Non-pigmented ciliary epithelial cell (primary cell): Measurements from ENCODE around the gene SMIM3.
"Not testable (repeated sequence)": the region's sequence is repeated elsewhere in the genome, so short reads cannot be mapped to it uniquely, and the experiment has no call there.

ENCODE experiments used
- DNase-seq: peaks from one replicate; pipeline ENCODE4 v3.0.0-alpha.2; 2010; ENCODE audit warnings: low read depth

Gene SMIM3

DNA sequence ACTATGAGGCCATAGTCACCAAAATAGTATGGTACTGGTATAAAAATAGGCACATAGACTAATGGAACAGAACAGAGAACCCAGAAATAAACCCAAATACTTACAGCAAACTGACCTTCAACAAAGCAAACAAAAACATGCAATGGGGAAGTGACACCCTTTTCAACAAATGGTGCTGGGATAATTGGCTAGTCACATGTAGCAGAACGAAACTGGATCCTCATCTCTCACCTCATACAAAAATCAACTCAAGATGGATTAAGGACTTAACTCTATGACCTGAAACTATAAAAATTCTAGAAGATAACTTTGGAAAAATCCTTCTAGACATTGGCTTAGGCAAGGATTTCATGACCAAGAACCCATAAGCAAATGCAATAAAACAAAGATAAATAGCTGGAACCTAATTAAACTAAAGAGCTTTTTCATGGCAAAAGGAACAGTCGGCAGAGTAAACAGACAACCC, 14.9 kb downstream of the SMIM3 start:
- DNase-seq = not testable (repeated sequence)

DNA sequence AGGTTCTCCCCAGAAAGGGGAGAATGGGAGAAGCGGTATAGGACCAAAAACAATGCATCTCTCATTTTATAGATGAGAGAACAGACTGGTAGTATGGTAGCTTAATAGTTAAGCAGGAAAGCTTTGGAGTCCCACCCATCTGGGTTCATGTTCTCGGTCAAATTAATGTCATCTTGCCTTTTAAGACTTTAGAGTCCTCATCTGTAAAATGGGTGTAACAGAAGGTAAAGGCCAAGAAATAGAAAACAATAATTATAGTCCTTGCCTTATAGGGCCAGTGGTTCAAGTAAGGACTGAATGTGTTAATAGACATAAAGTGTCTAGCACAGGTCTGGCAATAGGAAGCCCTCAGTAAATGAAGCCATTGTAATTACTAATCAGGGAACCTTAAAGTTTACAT, 16.4 kb downstream of the SMIM3 start:
- no peak for DNase-seq

DNA sequence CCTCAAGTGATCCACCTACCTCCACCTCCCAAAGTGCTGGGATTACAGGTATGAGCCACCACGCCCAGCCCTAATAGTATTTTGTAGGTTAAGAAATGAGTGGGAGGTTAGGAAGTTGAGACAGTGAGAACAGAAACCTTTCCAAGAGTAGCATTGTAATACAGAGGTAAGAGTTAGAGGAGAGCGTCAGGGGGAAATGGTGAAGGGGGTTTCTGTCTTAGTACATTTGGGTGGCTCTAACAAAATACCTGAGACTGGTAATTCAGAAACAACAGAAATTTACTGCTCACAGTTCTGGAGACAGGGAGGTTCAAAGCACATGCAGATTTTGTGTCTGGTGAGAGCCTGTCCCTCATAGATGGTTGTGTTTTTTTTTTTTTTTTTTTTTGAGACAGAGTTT, 18.8 kb downstream of the SMIM3 start:
- no peak for DNase-seq

DNA sequence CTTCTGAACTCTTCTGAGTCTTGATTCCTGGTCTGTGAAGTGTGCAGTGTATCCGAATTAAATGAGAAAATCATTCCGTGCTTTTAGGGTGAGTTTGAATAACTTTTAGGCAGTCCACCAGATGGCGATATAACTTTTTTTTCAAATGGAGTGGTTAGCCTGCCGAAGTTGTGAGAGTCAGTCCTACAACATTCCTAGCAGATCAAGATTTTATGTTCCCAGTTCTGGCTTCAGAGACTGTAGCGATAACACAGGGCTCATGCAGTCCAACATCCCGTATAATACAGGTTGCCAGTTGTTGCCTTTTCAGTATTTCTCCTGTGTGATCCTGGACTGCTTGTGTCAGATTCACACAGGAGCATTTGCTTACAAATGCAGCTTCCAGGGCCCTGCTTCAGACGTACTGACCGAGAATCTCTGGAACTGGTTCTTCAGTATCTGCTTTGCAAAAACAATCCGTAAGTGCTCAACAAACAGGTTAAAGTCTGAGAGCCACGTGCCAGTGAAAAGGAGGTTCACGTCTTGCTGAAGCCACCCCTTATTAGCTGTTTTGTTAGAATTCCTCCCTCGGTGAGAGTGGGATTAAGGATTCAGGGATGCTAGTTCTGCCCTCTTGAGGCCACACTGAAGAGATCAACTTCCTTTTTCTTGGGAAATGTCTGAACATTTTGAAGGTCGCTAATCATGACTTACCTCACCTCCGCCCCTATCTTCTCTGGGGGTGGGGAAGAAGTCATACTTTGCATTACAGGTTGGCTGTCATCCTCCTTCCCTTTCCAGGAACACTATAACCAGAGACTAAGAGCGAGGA, 22.8 kb downstream of the SMIM3 start:
- DNase-seq = no peak

GRCh38 chr5:150804388-150804787, 25.8 kb downstream of the SMIM3 start:
- no peak for DNase-seq

- DNase-seq = no peak
Observed at GRCh38 chr5:150809363-150809762, 30.8 kb downstream of the SMIM3 start.

DNA sequence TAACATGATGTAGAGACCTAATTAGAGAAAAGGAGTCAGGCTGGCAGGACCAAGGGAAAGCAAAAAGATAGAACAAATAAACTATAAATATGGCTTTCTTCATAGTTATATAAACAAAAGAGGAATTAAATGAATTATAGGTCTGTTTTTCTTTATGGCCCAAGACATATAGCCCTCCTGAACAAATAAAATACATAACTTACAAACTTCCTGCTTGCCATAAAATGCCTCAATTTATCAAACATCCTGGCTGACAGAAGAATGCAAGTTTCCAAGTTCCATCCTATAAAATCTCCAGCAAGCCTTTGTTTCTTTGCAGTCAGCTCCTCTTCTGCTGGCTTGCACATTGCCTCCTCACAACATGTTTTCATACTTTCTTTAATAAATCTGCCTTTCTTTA, 36.5 kb downstream of the SMIM3 start:
- no peak for DNase-seq

DNA sequence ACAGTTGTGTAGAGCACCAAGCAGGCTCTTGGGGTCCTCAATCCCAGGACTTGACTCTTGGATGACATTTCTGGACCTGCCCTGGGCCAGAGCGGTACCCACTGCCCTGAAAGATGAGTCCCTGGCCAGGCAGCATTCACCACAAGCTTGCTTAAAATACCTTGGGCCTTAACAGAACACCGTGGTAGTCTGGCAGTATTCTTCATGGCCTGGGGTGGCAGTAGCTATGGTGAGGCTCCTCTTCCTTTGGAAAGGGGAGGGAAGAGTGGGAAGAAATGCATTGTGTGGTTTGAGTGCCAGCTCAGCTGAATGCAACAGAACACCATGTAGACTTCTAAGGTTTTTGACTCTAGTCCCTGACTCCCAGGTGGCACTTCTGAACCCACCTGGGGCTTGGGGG, 38.4 kb downstream of the SMIM3 start:
- DNase-seq = no peak

- DNase-seq = no peak
Observed at GRCh38 chr5:150829744-150830143, 51.2 kb downstream of the SMIM3 start.

DNA sequence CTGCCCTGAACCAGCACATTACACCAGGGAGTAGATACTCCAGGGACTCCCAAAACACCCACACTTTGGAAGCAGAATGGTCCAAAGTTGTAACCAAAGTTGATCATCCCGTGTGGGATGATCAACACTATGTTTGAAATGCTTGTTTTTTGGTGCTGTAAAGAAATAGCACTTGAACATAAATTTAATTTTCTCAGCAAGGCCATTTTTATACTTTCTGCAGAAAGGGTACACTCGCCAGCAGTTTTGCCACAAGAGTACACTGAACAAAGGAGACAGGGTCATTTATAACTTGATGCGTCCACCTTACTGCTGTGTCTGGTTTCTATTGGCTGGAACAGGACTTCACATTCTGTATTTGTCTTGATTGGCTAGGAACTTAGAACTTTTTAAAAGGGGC, 53.3 kb downstream of the SMIM3 start:
- DNase-seq = not testable (repeated sequence)

- DNase-seq = no peak
Observed at GRCh38 chr5:150836064-150836463, 57.5 kb downstream of the SMIM3 start.

DNA sequence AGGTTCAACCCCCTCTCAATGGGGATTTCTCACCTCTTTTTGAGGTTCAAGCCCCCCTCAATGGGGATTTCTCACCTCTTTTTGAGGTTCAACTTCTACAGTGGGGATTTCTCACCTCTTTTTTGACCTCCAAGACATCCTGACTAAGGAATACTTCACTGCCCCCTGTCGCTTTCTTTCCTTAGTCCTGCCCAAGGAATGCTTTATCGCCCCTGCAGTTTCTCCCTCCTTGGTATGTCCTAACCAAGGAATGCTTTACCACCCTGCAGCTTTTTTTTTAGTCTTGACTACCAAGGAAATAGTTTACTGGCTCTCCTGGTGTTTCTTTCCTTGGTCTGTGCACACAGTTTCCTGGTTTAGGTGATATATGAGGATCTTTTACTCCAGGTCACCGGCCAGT, 58.1 kb downstream of the SMIM3 start:
- DNase-seq = no peak

GRCh38 chr5:150845185-150845859, 66.8 kb downstream of the SMIM3 start:
- not testable (repeated sequence) for DNase-seq

DNA sequence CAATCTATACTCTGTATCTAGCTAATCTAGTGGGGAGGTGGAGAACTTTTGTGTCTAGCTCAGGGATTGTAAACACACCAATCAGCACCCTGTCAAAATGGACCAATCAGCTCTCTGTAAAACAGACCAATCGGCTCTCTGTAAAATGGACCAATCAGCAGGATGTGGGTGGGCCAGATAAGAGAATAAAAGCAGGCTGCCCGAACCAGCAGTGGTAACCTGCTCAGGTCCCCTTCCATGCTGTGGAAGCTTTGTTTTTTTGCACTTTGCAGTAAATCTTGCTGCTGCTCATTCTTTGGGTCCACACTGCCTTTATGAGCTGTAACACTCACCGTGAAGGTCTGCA, 67.7 kb downstream of the SMIM3 start, which contains the start of gene IRGM:
Gene IRGM (plus strand): TSS at position 214 of the 346 bp plus-strand sequence. CDS start 1,603 bp downstream, outside the sequence.
- DNase-seq = not testable (repeated sequence)
